SU-DHL-6 (cell line): Measurements from ENCODE around the gene RABEPK.

ENCODE experiments used
- EZH2phosphoT487 ChIP-seq: fragments of 200-600 bp; sonication (generic), shearing (Covaris generic); conservative IDR thresholded peaks from 2 replicates; pipeline ENCODE4 v1.6.1; 2018; ENCODE audit warnings: mild to moderate bottlenecking, antibody characterized with exemption, low read length, moderate library complexity, mixed read lengths
- TF ChIP-seq, protein P1 (sequence below): fragments of 200-600 bp; sonication (generic); IDR thresholded peaks from one replicate; pipeline ENCODE4 v1.5.1; 2017; ENCODE audit warnings: antibody characterized with exemption, mild to moderate bottlenecking, low read length, moderate library complexity; ENCODE audit not compliant: insufficient read depth, poor library complexity, severe bottlenecking

GRCh38 chr9:125214186-125214585 is 13.8 kb downstream of the RABEPK start:
- TF ChIP-seq EZH2phosphoT487: no peak
- TF ChIP-seq, protein P1, sequence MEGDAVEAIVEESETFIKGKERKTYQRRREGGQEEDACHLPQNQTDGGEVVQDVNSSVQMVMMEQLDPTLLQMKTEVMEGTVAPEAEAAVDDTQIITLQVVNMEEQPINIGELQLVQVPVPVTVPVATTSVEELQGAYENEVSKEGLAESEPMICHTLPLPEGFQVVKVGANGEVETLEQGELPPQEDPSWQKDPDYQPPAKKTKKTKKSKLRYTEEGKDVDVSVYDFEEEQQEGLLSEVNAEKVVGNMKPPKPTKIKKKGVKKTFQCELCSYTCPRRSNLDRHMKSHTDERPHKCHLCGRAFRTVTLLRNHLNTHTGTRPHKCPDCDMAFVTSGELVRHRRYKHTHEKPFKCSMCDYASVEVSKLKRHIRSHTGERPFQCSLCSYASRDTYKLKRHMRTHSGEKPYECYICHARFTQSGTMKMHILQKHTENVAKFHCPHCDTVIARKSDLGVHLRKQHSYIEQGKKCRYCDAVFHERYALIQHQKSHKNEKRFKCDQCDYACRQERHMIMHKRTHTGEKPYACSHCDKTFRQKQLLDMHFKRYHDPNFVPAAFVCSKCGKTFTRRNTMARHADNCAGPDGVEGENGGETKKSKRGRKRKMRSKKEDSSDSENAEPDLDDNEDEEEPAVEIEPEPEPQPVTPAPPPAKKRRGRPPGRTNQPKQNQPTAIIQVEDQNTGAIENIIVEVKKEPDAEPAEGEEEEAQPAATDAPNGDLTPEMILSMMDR: no peak
